Upper lobe of left lung (tissue), 6 donors: Measurements from ENCODE around the gene CHST6. TPM values are rescaled to one million over a fixed set of nuclear protein-coding genes. Genes with fewer than 3 reads are reported as not detected.
"Not testable (repeated sequence)": the region's sequence is repeated elsewhere in the genome, so short reads cannot be mapped to it uniquely, and the experiment has no call there.

Experiments
- ATAC-seq, 2 donors: fragments of 200-7000 bp; cut with Tn5 transposase; one replicate each; pipeline ENCODE4 v1.9.1; 2022; ENCODE audit warnings: mild to moderate bottlenecking in 2 of 2, moderate library complexity in 2 of 2; ENCODE audit not compliant: low FRiP score in 2 of 2
- DNase-seq, 2 donors: peaks; one replicate each; pipeline ENCODE4 v3.0.0-alpha.2; 2019 to 2020
- H3K27ac ChIP-seq, 4 donors: fragments of 200-600 bp; sonication (generic); one replicate each; pipeline ENCODE4 v1.5.1; 2016 to 2019
- H3K27me3 ChIP-seq, 4 donors: fragments of 200-600 bp; sonication (generic); one replicate each; pipeline ENCODE4 v1.5.1; 2017 to 2019
- H3K36me3 ChIP-seq, 4 donors: fragments of 200-600 bp; sonication (generic); one replicate each; pipeline ENCODE4 v1.5.1; 2016 to 2019
- H3K4me1 ChIP-seq, 4 donors: fragments of 200-600 bp; sonication (generic); one replicate each; pipeline ENCODE4 v1.5.1; 2018 to 2019
- H3K4me3 ChIP-seq, 4 donors: fragments of 200-600 bp; sonication (generic); one replicate each; pipeline ENCODE4 v1.5.1; 2017 to 2019; ENCODE audit warnings: mild to moderate bottlenecking in 2 of 4, moderate library complexity in 1 of 4
- H3K9me3 ChIP-seq, 4 donors: fragments of 200-600 bp; sonication (generic); one replicate each; pipeline ENCODE4 v1.5.1; 2018 to 2019
- CTCF ChIP-seq, 6 experiments: fragments of 450-650 bp in 4 of 6; fragments of 200-600 bp in 2 of 6; sonication (generic) in 2 of 6; IDR thresholded peaks; one replicate each; pipeline ENCODE4 v1.5.1; 2016 to 2019; ENCODE audit warnings: antibody characterized with exemption in 6 of 6
- EP300 ChIP-seq, 4 donors: sonication (generic); formaldehyde crosslinking; IDR thresholded peaks; one replicate each; pipeline ENCODE4 v1.5.1; 2017; ENCODE audit warnings: antibody characterized with exemption in 4 of 4, control low read depth in 2 of 4
- POLR2A ChIP-seq, 4 donors: fragments of 450-650 bp; IDR thresholded peaks; one replicate each; pipeline ENCODE4 v1.5.1; 2016 to 2017; ENCODE audit warnings: antibody characterized with exemption in 4 of 4, mild to moderate bottlenecking in 2 of 4
- POLR2AphosphoS5 ChIP-seq, 2 donors: sonication (generic); formaldehyde crosslinking; IDR thresholded peaks; one replicate each; pipeline ENCODE4 v1.5.1; 2017; ENCODE audit warnings: antibody characterized with exemption in 2 of 2
- WGBS, 2 donors: methylation state at CpG; one replicate each; pipeline ENCODE4 v1.1.5; 2017 to 2018; 5-methylcytosine and 5-hydroxymethylcytosine counted together
- total RNA-seq, 6 donors: library from RNA; depleted of rRNA in 4 of 6; stranded (reverse); fragments of >200 nt in 4 of 6; gene quantifications; one replicate each; pipeline versions ENCODE4 v1.1.0 to v1.2.1, GENCODE V29; 2016 to 2021
- donor health status: DM: no; HTN: no; CAD: no; lungs with moderate emphysema.
- donor health status: DM: no; HTN: yes; CAD: no; lungs with severe emphysema.

CHST6 gene
- total RNA-seq: 10 to 100 TPM in 1 of 6 donors, 1 to 10 TPM in 4, under 1 TPM in 1; 0.11 to 11.6 (median 2.2) TPM

GRCh38 chr16:75495076-75495674 is at the start of gene CHST6:
TSS of gene CHST6 (minus strand) at chr16:75495441. CDS start at chr16:75479828, 15,613 bp downstream.
- 0 to 8% methylated on average over 6 to 32 of the region's 43 CpGs for WGBS, 2 donors
- Histone ChIP-seq H3K36me3 (no peaks in the 10 kb centered on the region), H3K9me3 (no peaks in the 10 kb centered on the region), H3K4me3 (peak within 1 kb of the TSS in 3 of 4 donors; percentile 23 to 43 (median 32)), H3K27ac (no peak within 1 kb of the TSS), H3K4me1 (peaks cover 11 to 14% (median 13%) of the 10 kb centered on the region in 4 donors), H3K27me3 (peaks cover 0 to 7% (median 0%) of the 10 kb centered on the region in 4 donors)
- TF ChIP-seq CTCF (IDR thresholded peaks at IDR 0.05): no peak
- TF ChIP-seq POLR2AphosphoS5 (IDR thresholded peaks at IDR 0.05): peak in 1 of 2 donors; percentile 19
- peak in 1 of 4 donors; percentile 21 for TF ChIP-seq POLR2A (IDR thresholded peaks at IDR 0.05)
- peak in 1 of 2 donors; percentile 87 for DNase-seq
- ATAC-seq: peak in 1 of 2 donors; percentile 83

- not testable (repeated sequence) for ATAC-seq, H3K36me3 ChIP-seq, H3K27me3 ChIP-seq, H3K9me3 ChIP-seq, H3K4me1 ChIP-seq, H3K4me3 ChIP-seq, H3K27ac ChIP-seq, DNase-seq
- 89 to 92% methylated on average over 8 of the region's 8 CpGs for WGBS, 2 donors
These were observed 47.2 kb upstream of the CHST6 start for GRCh38 chr16:75542462-75542861.

- DNase-seq: no peak
- Histone ChIP-seq H3K9me3 (no peaks in the 10 kb centered on the region), H3K36me3 (no peaks in the 10 kb centered on the region), H3K27ac (no peak overlapping the region), H3K27me3 (no peaks in the 10 kb centered on the region), H3K4me1 (no peaks in the 10 kb centered on the region), H3K4me3 (no peak overlapping the region)
- ATAC-seq: no peak
- TF ChIP-seq POLR2A (IDR thresholded peaks at IDR 0.05) (no peak), POLR2AphosphoS5 (IDR thresholded peaks at IDR 0.05) (no peak), EP300 (IDR thresholded peaks at IDR 0.05) (no peak), CTCF (IDR thresholded peaks at IDR 0.05) (no peak)
- 93 to 96% methylated on average over 5 of the region's 5 CpGs for WGBS, 2 donors
These were observed 46.0 kb upstream of the CHST6 start for GRCh38 chr16:75541236-75541635.

- DNase-seq, ATAC-seq: not testable (repeated sequence)
- WGBS, 2 donors: 75% methylated on average over 4 to 6 of the region's 10 CpGs
These were observed 43.8 kb upstream of the CHST6 start for GRCh38 chr16:75538882-75539565.

GRCh38 chr16:75537776-75538175 is 42.5 kb upstream of the CHST6 start:
- Histone ChIP-seq H3K27me3 (no peaks in the 10 kb centered on the region), H3K27ac (no peak overlapping the region), H3K9me3 (no peaks in the 10 kb centered on the region), H3K36me3 (no peaks in the 10 kb centered on the region), H3K4me3 (no peak overlapping the region), H3K4me1 (no peaks in the 10 kb centered on the region)
- 87 to 91% methylated on average over 4 of the region's 4 CpGs for WGBS, 2 donors
- no peak for ATAC-seq
- TF ChIP-seq EP300 (IDR thresholded peaks at IDR 0.05) (no peak), POLR2A (IDR thresholded peaks at IDR 0.05) (no peak), CTCF (IDR thresholded peaks at IDR 0.05) (no peak), POLR2AphosphoS5 (IDR thresholded peaks at IDR 0.05) (no peak)
- DNase-seq: no peak

More at GRCh38 chr16:75538882-75539565, 43.8 kb upstream of the CHST6 start:
- H3K27me3 ChIP-seq, H3K9me3 ChIP-seq, H3K36me3 ChIP-seq, H3K27ac ChIP-seq, H3K4me3 ChIP-seq, H3K4me1 ChIP-seq: not testable (repeated sequence)

- Histone ChIP-seq H3K9me3 (no peaks in the 10 kb centered on the region), H3K27me3 (no peaks in the 10 kb centered on the region), H3K36me3 (no peaks in the 10 kb centered on the region), H3K27ac (no peak within 1 kb of the TSS), H3K4me3 (no peak within 1 kb of the TSS), H3K4me1 (no peaks in the 10 kb centered on the region)
- DNase-seq: no peak
- no peak for ATAC-seq
- 70 to 78% methylated on average over 2 to 7 of the region's 7 CpGs for WGBS, 2 donors
- TF ChIP-seq POLR2AphosphoS5 (IDR thresholded peaks at IDR 0.05): no peak
- no peak for TF ChIP-seq EP300 (IDR thresholded peaks at IDR 0.05)
- TF ChIP-seq POLR2A (IDR thresholded peaks at IDR 0.05): no peak
- TF ChIP-seq CTCF (IDR thresholded peaks at IDR 0.05): no peak
These were observed 40.7 kb upstream of the CHST6 start, which contains the start of gene CHST5 for GRCh38 chr16:75535901-75536300. TSS of gene CHST5 (minus strand) at chr16:75536108. CDS start at chr16:75530384, 5,724 bp downstream.
